Panc1 (cell line): ENCODE results near the gene ZNF580.

Source experiments
- CTCF ChIP-seq: fragments of 450-650 bp; IDR thresholded peaks from 2 replicates; pipeline ENCODE4 v1.5.1; 2017; ENCODE audit warnings: mild to moderate bottlenecking
- POLR2AphosphoS5 ChIP-seq: IDR thresholded peaks from 2 replicates; pipeline ENCODE4 v1.6.1; 2012; ENCODE audit warnings: mild to moderate bottlenecking, low read depth, low read length, moderate library complexity
- REST ChIP-seq, 2 experiments: IDR thresholded peaks; 2 replicates each; pipeline ENCODE4 v1.6.1; 2011 to 2012; ENCODE audit warnings: low read depth in 2 of 2, control low read depth in 1 of 2, low read length in 1 of 2, mild to moderate bottlenecking in 1 of 2, moderate library complexity in 1 of 2; ENCODE audit not compliant: insufficient read depth in 1 of 2
- SIN3A ChIP-seq: IDR thresholded peaks from 2 replicates; pipeline ENCODE4 v1.6.1; 2012; ENCODE audit warnings: low read depth, mild to moderate bottlenecking, low read length, moderate library complexity, borderline replicate concordance; ENCODE audit not compliant: insufficient read depth

GRCh38 chr19:55668603-55669348 is 28.0 kb downstream of the ZNF580 start:
- no peak for TF ChIP-seq CTCF
- TF ChIP-seq POLR2AphosphoS5 = no peak
- TF ChIP-seq REST (IDR thresholded peaks at IDR 0.05; ENCODE audit: insufficient read depth in 1 of 2, low read depth in 2 of 2, low read length in 1 of 2) = no peak
- no peak for TF ChIP-seq SIN3A
